Upper lobe of right lung (tissue), 1 donor: Measurements from ENCODE around the gene MANBA. TPM values are rescaled to one million over a fixed set of nuclear protein-coding genes. Genes with fewer than 3 reads are reported as not detected.
A peak's percentile ranks its signal among the peaks of the same experiment; 100 is the strongest.

Experiments
- ATAC-seq: fragments of 200-7000 bp; cut with Tn5 transposase; one replicate; pipeline ENCODE4 v1.9.1; 2020; ENCODE audit warnings: mild to moderate bottlenecking, moderate library complexity
- DNase-seq: peaks from one replicate; pipeline ENCODE4 v3.0.0-alpha.2; 2020
- H3K27ac ChIP-seq: fragments of 200-600 bp; one replicate; pipeline ENCODE4 v1.8.0; 2022
- H3K27me3 ChIP-seq: fragments of 200-600 bp; one replicate; pipeline ENCODE4 v1.8.0; 2022; ENCODE audit warnings: mild to moderate bottlenecking
- H3K36me3 ChIP-seq: fragments of 200-600 bp; one replicate; pipeline ENCODE4 v1.8.0; 2022
- H3K4me1 ChIP-seq: fragments of 200-600 bp; one replicate; pipeline ENCODE4 v1.8.0; 2022
- H3K4me3 ChIP-seq: fragments of 200-600 bp; one replicate; pipeline ENCODE4 v1.8.0; 2022; ENCODE audit warnings: mild to moderate bottlenecking
- H3K9me3 ChIP-seq: fragments of 200-600 bp; one replicate; pipeline ENCODE4 v1.8.0; 2022
- CTCF ChIP-seq: fragments of 200-600 bp; IDR thresholded peaks from one replicate; pipeline ENCODE4 v1.8.0; 2022; ENCODE audit warnings: antibody characterized with exemption
- intact Hi-C: fragments of 100-400 bp; cut with DNase I; formaldehyde crosslinking; loops from one replicate; pipeline ENCODE4 v1.11.0; 2022
- total RNA-seq: library from RNA; stranded (reverse); fragmentation: NEBNext Ultra II Directional; extraction: Animal tissue kit (Norgen Biotek cat#: 25700); gene quantifications from one replicate; pipeline ENCODE4 v1.2.1, GENCODE V29; 2021
- donor health status: DM: no; HTN: yes; CAD: no; lungs with severe emphysema.

The MANBA gene
- total RNA-seq, 1 donor from 2014 or later, result 56.0 TPM

GRCh38 chr4:102779204-102779603, 18.4 kb upstream of the MANBA start:
- Histone ChIP-seq H3K36me3 (no peaks in the 10 kb centered on the region), H3K4me3 (no peak overlapping the region), H3K4me1 (no peaks in the 10 kb centered on the region), H3K27ac (no peak overlapping the region), H3K9me3 (no peaks in the 10 kb centered on the region), H3K27me3 (no peaks in the 10 kb centered on the region)
- DNase-seq, result no peak
- no peak for TF ChIP-seq CTCF
- ATAC-seq, result no peak
- intact Hi-C loops, result no loop called here

DNA sequence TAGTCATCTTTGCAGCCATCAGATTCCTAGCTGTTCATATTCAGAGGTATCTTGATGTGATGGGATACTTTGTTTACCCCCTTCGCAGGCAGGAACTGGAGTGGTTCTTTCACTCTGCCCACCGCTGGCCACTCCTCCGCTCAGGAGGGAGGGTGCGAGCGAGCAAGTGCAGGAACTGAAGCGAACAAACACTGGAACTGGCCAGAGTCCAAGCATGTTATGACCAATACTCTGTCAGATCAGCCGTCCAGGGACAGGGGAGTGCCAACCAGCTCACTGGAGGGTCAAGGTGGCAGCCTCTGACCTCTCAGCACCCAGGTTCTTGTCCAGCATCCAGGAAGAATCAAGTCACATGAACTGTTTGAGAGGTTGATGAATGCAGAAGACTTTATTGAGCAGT, 18.0 kb upstream of the MANBA start:
- peak; percentile 72 for ATAC-seq
- no peak for DNase-seq
- intact Hi-C loops, result no loop called here
- Histone ChIP-seq H3K27me3 (no peaks in the 10 kb centered on the region), H3K4me3 (no peak overlapping the region), H3K4me1 (no peaks in the 10 kb centered on the region), H3K9me3 (no peaks in the 10 kb centered on the region), H3K27ac (no peak overlapping the region), H3K36me3 (no peaks in the 10 kb centered on the region)
- TF ChIP-seq CTCF, result no peak

DNA sequence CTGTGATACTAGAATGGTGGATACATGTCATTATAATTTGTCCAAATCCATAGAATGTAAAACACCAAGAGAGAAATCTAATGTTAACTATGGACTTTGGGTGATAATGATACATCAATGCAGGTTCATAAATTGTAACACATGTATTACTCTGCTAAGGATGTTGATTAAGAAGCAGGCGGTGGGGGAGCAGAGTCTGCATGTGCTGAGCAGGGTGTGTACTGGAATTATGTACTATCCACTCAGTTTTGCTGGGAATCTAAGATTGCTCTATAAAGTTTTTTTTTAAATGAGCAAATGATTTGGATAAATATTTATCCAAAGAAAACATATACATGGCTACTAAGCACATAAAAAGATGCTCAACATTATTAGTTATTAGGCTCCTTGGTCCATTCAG, 15.0 kb upstream of the MANBA start:
- Histone ChIP-seq H3K4me1 (no peaks in the 10 kb centered on the region), H3K4me3 (no peak overlapping the region), H3K27me3 (no peaks in the 10 kb centered on the region), H3K9me3 (no peaks in the 10 kb centered on the region), H3K36me3 (no peaks in the 10 kb centered on the region), H3K27ac (no peak overlapping the region)
- no peak for TF ChIP-seq CTCF
- intact Hi-C loops, result no loop called here
- no peak for DNase-seq
- no peak for ATAC-seq

- ATAC-seq (no peak), DNase-seq (no peak)
- TF ChIP-seq CTCF, result no peak
- Histone ChIP-seq H3K36me3 (no peaks in the 10 kb centered on the region), H3K4me3 (no peak overlapping the region), H3K27me3 (no peaks in the 10 kb centered on the region), H3K4me1 (no peaks in the 10 kb centered on the region), H3K27ac (no peak overlapping the region), H3K9me3 (no peaks in the 10 kb centered on the region)
- intact Hi-C loops, result no loop called here
Observed at GRCh38 chr4:102774254-102774653, 13.5 kb upstream of the MANBA start.

- no peaks in the 10 kb centered on the region for H3K4me1 ChIP-seq
- DNase-seq (no peak), ATAC-seq (no peak)
- no peak overlapping the region for H3K27ac ChIP-seq
- H3K9me3 ChIP-seq, result no peaks in the 10 kb centered on the region
- H3K4me3 ChIP-seq, result no peak overlapping the region
- H3K27me3 ChIP-seq, result no peaks in the 10 kb centered on the region
- intact Hi-C loops, result no loop called here
- no peaks in the 10 kb centered on the region for H3K36me3 ChIP-seq
- TF ChIP-seq CTCF, result no peak
Observed at GRCh38 chr4:102772738-102773340, 12.1 kb upstream of the MANBA start.

DNA sequence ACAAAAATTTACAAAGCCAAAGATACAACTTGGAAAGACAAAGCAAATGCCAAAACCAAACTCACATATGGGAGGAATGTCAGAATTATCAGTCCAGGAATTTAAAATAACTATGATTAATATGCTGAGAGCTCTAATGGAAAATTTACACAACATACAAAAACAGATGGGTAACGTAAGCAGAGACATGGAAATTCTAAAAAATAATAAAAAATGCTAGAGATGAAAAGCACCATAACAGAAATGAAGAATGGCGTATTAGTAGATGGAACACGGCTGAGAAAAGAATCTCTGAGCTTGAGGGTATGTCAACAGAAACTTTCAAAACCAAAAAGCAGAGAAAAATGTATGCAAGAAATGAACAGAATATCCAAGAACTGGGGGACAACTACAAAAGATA, 4.1 kb upstream of the MANBA start:
- Histone ChIP-seq H3K4me1 (peaks cover 5% of the 10 kb centered on the region), H3K9me3 (no peaks in the 10 kb centered on the region), H3K4me3 (no peak overlapping the region), H3K27me3 (no peaks in the 10 kb centered on the region), H3K36me3 (no peaks in the 10 kb centered on the region), H3K27ac (no peak overlapping the region)
- DNase-seq (no peak), ATAC-seq (no peak)
- intact Hi-C loops, result no loop called here
- no peak for TF ChIP-seq CTCF
